VCaP (cell line): ENCODE results near the gene ISM1.

Experiments
- H3K27ac ChIP-seq: fragments of 450-650 bp; 2 replicates; pipeline ENCODE4 v1.5.1; 2017
- TF ChIP-seq, protein P1 (sequence below): fragments of 450-650 bp; conservative IDR thresholded peaks from 2 replicates; pipeline ENCODE4 v1.5.1; 2017; ENCODE audit warnings: mild to moderate bottlenecking, moderate library complexity

The ISM1 gene

DNA sequence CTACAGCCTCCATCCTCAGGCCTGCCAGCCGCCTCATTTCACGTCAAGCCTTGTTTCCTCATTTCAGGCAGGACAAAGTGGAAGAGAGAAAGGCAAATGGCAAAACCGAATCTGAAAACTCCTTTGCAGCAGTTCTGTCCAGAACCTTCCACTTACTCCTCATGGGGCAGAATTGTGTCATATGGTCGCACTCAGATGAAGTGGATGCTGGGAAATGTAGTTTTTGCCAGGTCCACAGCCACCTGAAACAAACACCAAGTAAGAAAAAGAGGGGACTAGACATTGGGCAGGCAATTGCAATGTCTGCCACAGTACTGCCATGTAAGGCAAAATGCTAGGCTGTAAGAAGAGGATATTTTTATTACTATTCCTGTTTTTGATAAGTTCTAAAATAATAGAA is 44.9 kb downstream of the ISM1 start:
- no peak overlapping the region for H3K27ac ChIP-seq
- TF ChIP-seq, protein P1, sequence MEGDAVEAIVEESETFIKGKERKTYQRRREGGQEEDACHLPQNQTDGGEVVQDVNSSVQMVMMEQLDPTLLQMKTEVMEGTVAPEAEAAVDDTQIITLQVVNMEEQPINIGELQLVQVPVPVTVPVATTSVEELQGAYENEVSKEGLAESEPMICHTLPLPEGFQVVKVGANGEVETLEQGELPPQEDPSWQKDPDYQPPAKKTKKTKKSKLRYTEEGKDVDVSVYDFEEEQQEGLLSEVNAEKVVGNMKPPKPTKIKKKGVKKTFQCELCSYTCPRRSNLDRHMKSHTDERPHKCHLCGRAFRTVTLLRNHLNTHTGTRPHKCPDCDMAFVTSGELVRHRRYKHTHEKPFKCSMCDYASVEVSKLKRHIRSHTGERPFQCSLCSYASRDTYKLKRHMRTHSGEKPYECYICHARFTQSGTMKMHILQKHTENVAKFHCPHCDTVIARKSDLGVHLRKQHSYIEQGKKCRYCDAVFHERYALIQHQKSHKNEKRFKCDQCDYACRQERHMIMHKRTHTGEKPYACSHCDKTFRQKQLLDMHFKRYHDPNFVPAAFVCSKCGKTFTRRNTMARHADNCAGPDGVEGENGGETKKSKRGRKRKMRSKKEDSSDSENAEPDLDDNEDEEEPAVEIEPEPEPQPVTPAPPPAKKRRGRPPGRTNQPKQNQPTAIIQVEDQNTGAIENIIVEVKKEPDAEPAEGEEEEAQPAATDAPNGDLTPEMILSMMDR: no peak

DNA sequence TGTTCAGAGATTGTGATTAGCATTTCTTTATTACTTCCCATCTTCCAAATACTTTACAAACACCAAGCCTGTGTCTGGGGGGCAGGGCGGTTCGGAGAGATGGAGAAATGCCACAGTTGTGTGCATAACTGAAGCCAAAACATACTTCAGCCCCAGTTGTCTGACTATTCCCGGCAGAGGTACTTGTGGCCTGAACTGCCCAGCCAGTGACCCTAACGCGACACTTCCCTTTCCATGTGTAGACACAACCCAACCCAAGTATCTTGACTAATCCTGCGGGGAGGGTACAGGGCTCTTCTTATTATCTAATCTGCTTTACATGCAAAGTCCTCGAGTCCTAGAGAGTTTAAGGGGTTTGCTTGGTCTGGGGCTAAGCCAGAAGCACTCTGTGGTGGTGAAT is 46.2 kb downstream of the ISM1 start:
- H3K27ac ChIP-seq: no peak overlapping the region
- TF ChIP-seq, protein P1: no peak

DNA sequence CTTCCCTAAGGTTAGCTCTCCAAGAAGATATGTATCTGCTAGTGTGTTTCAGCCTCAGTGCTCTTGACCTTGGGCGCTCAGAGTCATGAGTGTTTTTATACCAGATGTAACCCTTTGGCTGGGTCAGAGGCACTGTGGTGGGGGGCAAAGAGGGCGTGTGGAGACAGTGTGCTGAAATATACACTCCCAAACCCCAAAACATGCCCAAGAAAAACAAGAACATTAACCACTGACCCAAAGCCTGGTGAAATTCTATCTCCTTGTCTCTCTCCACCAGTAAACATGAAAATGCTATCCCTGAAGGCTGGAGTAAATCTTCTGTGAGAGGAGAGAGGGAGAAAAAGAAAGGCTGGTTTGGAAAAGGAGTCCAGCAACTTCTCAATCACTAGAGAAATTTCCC is 47.9 kb downstream of the ISM1 start:
- H3K27ac ChIP-seq: no peak overlapping the region
- TF ChIP-seq, protein P1: no peak

DNA sequence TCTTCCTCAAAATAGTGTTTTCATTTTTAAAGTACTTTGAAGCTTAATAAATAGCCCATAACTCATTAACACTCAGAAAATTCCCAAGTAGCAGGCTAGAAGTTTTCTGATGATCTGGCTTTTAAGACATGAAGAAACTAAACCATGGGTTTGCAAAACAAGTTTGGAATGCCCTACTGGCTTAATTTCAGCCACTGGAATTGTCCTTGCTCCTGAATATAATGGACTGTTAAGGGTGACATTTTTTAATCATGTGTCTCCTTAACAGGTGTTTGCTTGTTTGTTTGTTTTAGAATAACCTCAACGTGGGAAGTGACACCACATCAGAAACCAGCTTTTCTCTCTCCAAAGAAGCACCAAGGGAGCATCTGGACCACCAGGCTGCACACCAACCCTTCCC is 49.1 kb downstream of the ISM1 start:
- TF ChIP-seq, protein P1: no peak
- H3K27ac ChIP-seq: no peak overlapping the region

DNA sequence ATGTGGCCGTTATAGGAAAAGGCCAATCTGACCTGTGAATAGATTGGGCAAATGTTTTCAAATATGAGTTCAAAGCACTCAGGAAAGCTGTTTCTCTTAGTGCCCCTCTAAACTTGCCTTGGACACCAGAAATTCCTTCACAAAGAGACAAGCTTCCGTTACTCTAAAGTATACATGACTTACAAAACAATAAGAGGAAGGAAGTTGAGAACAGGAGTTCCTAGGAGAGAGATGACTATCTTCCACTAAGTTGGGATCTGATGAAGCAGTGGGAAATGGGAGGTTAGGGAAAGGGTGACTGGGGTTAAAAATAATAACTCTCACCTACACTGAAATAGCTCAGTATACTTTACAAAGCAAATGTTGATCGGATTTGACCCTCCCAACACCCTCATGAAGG is 50.0 kb downstream of the ISM1 start:
- TF ChIP-seq, protein P1: no peak
- no peak overlapping the region for H3K27ac ChIP-seq

DNA sequence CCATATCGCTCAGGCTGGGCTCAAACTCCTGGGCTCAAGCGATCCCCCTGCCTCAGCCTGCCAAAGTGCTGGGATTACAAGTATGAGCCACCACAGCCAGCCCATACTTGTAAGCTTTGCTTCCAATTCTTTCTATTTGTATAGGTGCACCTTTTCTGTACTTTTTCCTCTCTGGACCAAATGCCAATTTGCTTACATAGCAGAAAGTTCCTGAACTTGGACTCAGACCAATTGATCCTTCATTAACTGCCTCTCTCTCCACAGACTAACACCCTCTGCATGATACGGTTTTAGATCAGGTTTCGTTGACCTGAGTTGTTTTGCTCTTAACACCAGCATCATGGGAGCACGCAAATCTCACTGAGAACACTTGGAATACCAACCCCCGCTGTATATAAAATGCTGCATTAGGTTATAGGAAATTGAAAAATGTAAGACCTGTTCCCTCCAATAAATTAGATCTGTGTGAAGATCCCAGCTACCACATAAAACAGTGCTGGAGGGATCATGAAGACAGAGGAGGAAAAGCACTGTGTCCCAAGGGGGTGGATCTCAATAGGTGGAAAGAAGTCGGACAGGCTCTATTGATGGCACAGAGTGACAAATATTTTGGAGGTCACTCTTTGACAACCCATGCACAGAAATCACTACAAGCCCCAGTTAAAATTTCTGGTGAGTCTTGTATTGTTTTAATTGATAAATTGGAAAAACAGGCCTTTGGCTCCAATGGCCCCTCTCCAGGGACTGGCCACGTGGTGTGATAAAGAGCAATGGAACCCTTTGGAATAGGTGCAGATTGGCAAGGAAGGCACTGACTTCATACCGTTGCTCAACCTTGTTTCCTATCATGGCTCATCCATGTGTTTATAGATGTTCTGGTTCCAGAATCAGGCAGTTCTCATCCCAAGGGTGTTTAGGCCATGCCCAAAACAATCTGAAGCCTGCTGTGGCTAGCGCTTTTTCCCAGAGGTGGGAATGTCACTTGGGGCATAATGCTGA is 51.2 kb downstream of the ISM1 start:
- no peak overlapping the region for H3K27ac ChIP-seq
- TF ChIP-seq, protein P1: no peak

DNA sequence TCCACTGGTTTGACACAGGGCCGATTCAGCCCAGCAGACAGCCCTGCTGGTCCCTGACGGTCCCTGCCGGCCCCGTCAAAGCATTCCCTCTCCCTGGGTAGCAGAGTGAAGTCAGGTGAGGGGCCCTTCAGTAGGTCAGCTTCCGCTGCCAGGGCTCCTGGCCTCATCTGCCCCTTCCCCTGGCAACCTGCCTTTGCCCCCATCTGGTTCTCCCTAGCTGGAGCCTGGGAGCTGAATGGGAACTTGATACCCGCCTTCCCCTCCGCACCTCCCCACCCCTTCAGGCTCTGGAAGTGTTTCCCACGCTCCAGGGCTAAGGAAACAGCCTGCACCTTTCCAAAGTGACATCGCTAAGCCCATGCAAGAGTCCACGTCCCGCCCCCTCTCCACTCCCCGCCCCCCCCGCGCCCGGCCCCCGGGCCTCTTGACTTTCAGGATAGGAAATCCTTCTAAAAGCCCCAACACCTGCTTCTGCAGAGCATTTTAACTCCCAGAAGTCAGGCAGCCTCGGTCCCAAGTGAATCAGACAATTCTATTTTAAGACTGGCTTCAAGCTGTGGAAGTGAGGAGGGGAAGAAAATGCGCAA is 53.3 kb downstream of the ISM1 start:
- no peak overlapping the region for H3K27ac ChIP-seq
- TF ChIP-seq, protein P1: no peak
